Measurements from ENCODE around the gene ZNF92. TPM values are rescaled to one million over a fixed set of nuclear protein-coding genes. Genes with fewer than 3 reads are reported as not detected.

Gene ZNF92
- total and polyA plus RNA-seq, 2 of the 13 experiments (the other 11 are each of a cell fraction or from before 2014, with no cell fraction given) = 4.0 to 13.2 TPM

GRCh38 chr7:65373608-65374351, at the start of gene ZNF92 (continued):
- TF ChIP-seq NFKB2 (CRISPR knock-in tag; IDR thresholded peaks at IDR 0.05; ENCODE audit: borderline replicate concordance) = peak; percentile 88; the same call in 1 of the 2 replicates
- TF ChIP-seq, protein P1, sequence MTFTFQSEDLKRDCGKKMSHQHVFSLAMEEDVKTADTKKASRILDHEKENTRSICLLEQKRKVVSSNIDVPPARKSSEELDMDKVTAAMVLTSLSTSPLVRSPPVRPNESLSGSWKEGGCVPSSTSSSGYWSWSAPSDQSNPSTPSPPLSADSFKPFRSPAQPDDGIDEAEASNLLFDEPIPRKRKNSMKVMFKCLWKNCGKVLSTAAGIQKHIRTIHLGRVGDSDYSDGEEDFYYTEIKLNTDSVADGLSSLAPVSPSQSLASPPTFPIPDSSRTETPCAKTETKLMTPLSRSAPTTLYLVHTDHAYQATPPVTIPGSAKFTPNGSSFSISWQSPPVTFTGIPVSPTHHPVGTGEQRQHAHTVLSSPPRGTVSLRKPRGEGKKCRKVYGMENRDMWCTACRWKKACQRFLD (CRISPR knock-in tag; IDR thresholded peaks at IDR 0.05; ENCODE audit: borderline replicate concordance) = peak; percentile 95
- peak; percentile 83; the same call in 1 of the 2 replicates for TF ChIP-seq ZNF232 (CRISPR knock-in tag; IDR thresholded peaks at IDR 0.05; ENCODE audit: borderline replicate concordance)
- no peak for TF ChIP-seq ZNF282 (IDR thresholded peaks at IDR 0.05; ENCODE audit: partially characterized antibody)
- no peak for TF ChIP-seq HOXA7 (CRISPR knock-in tag; IDR thresholded peaks at IDR 0.05)
- TF ChIP-seq RFXANK (CRISPR knock-in tag; IDR thresholded peaks at IDR 0.05) = no peak
- no peak for TF ChIP-seq ZBTB20 (CRISPR knock-in tag; IDR thresholded peaks at IDR 0.05; ENCODE audit: borderline replicate concordance, low read depth)
- no peak for TF ChIP-seq RBM22 (optimal IDR thresholded peaks at IDR 0.05; ENCODE audit: low read length)
- no peak for TF ChIP-seq CEBPB (IDR thresholded peaks at IDR 0.05; ENCODE audit: borderline replicate concordance, low read depth, low read length)
- no peak for TF ChIP-seq ZNF263 (CRISPR knock-in tag; IDR thresholded peaks at IDR 0.05)
- TF ChIP-seq HOXA5 (CRISPR knock-in tag; IDR thresholded peaks at IDR 0.05) = no peak; the same call in 1 of the 2 replicates
- peak; percentile 98 for TF ChIP-seq KMT2A (CRISPR knock-in tag; IDR thresholded peaks at IDR 0.05)
- no peak for TF ChIP-seq RAD51 (IDR thresholded peaks at IDR 0.05; ENCODE audit: borderline replicate concordance)
- no peak; the same call in 1 of the 2 replicates for TF ChIP-seq AFF4 (CRISPR knock-in tag; IDR thresholded peaks at IDR 0.05)
- TF ChIP-seq GMEB2 (CRISPR knock-in tag; IDR thresholded peaks at IDR 0.05; ENCODE audit: low read depth) = no peak
- peak; percentile 66; the same call in 1 of the 2 replicates for TF ChIP-seq ZNF235 (CRISPR knock-in tag; IDR thresholded peaks at IDR 0.05; ENCODE audit: borderline replicate concordance)
- no peak for TF ChIP-seq HMGA1 (CRISPR knock-in tag; conservative IDR thresholded peaks at IDR 0.05)
- TF ChIP-seq ARID2 (CRISPR knock-in tag; IDR thresholded peaks at IDR 0.05; ENCODE audit: borderline replicate concordance) = no peak
- TF ChIP-seq ZNF160 (CRISPR knock-in tag; IDR thresholded peaks at IDR 0.05) = no peak
- TF ChIP-seq JUNB (CRISPR knock-in tag; IDR thresholded peaks at IDR 0.05; ENCODE audit: borderline replicate concordance) = no peak
- TF ChIP-seq ZBTB14 (CRISPR knock-in tag; IDR thresholded peaks at IDR 0.05) = no peak
- TF ChIP-seq, protein P2, sequence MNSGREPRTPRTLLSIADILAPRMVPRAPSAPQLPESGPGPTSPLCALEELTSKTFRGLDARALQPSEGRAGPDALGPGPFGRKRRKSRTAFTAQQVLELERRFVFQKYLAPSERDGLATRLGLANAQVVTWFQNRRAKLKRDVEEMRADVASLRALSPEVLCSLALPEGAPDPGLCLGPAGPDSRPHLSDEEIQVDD (CRISPR knock-in tag; IDR thresholded peaks at IDR 0.05; ENCODE audit: borderline replicate concordance) = no peak
- no peak for TF ChIP-seq RFX3 (CRISPR knock-in tag; IDR thresholded peaks at IDR 0.05)
